Keratinocyte (primary cell): ENCODE measurements around the gene CASQ1.

ENCODE experiments used
- EZH2 ChIP-seq: IDR thresholded peaks from one replicate; pipeline ENCODE4 v1.6.1; 2012; ENCODE audit warnings: inconsistent platforms, mild to moderate bottlenecking, low read length, moderate library complexity
- TF ChIP-seq, protein P1 (sequence below), 3 experiments: IDR thresholded peaks in 1 of 3; conservative IDR thresholded peaks in 1 of 3; optimal IDR thresholded peaks in 1 of 3; 2 replicates in 2 of 3; 3 replicates in 1 of 3; pipeline versions ENCODE3 to v1.5.1; 2011; ENCODE audit warnings: low read length in 3 of 3, mild to moderate bottlenecking in 3 of 3, moderate library complexity in 2 of 3, control low read depth in 1 of 3, inconsistent platforms in 1 of 3; ENCODE audit not compliant: insufficient read depth in 2 of 3; ENCODE audit errors: extremely low read depth in 1 of 3

DNA sequence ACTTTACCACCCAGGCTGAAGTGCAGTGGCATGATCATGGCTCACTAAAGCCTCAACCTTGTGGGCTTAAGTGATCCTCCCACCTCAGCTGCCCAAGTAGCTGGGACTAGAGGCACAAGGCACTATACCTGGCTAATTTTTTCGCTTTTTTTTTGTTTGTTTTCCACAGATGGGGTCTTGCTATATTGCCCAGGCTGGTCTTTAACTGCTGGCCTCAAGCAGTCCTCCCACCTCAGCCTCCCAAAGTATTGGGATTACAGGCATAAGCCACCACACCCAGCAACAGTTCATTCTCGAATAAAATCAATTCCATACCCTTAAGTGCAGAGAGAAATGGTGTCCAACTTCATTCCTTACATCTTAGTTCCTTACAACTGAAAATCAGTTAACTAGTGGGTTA, 47.2 kb downstream of the CASQ1 start:
- TF ChIP-seq EZH2: no peak
- TF ChIP-seq, protein P1, sequence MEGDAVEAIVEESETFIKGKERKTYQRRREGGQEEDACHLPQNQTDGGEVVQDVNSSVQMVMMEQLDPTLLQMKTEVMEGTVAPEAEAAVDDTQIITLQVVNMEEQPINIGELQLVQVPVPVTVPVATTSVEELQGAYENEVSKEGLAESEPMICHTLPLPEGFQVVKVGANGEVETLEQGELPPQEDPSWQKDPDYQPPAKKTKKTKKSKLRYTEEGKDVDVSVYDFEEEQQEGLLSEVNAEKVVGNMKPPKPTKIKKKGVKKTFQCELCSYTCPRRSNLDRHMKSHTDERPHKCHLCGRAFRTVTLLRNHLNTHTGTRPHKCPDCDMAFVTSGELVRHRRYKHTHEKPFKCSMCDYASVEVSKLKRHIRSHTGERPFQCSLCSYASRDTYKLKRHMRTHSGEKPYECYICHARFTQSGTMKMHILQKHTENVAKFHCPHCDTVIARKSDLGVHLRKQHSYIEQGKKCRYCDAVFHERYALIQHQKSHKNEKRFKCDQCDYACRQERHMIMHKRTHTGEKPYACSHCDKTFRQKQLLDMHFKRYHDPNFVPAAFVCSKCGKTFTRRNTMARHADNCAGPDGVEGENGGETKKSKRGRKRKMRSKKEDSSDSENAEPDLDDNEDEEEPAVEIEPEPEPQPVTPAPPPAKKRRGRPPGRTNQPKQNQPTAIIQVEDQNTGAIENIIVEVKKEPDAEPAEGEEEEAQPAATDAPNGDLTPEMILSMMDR (optimal IDR thresholded peaks at IDR 0.05 in 1 of 3, IDR thresholded peaks at IDR 0.05 in 1 of 3, conservative IDR thresholded peaks at IDR 0.05 in 1 of 3; ENCODE audit: extremely low read depth in 1 of 3, insufficient read depth in 2 of 3, low read length in 3 of 3): no peak
